GM19372 (cell line): ENCODE results near the gene SOHLH1.

ENCODE experiments used
- ATAC-seq: cut with Tn5 transposase; IDR thresholded peaks from one replicate; pipeline ENCODE4 v1.9.1; 2021; ENCODE audit warnings: mild to moderate bottlenecking, low read depth, moderate library complexity; ENCODE audit not compliant: unreplicated experiment

SOHLH1 gene

GRCh38 chr9:135731454-135731853 is 32.2 kb upstream of the SOHLH1 start:
- ATAC-seq: no peak

GRCh38 chr9:135729480-135729879 is 30.2 kb upstream of the SOHLH1 start:
- no peak for ATAC-seq

- ATAC-seq: no peak
These were observed 29.3 kb upstream of the SOHLH1 start for GRCh38 chr9:135728436-135729110.

GRCh38 chr9:135727257-135727875 is 28.1 kb upstream of the SOHLH1 start:
- no peak for ATAC-seq

GRCh38 chr9:135726138-135726853 is 27.0 kb upstream of the SOHLH1 start:
- ATAC-seq: no peak

- no peak for ATAC-seq
These were observed 25.0 kb upstream of the SOHLH1 start for GRCh38 chr9:135724186-135724787.

- ATAC-seq: no peak
These were observed 23.1 kb upstream of the SOHLH1 start for GRCh38 chr9:135722365-135722764.

- no peak for ATAC-seq
These were observed 20.2 kb upstream of the SOHLH1 start for GRCh38 chr9:135719472-135719871.

DNA sequence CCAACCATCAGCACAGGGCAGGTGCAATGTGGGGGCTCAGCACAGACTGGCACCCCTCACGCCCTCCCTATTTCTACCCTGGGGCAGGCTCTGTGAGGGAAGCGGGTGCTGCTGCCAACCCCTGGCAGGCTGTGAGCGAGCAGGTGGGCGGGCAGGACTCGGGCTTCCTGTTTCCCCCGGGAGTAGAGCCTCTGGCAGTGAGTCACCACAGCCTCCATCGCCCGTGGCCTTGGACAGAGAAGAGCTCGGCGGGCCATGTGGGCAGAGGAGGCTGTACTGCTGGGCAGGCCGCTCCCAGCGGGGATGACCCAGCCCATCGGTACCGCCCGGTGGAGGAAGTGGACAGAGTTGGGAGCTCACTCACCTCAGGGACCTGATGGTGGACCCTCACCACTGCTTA is 19.3 kb upstream of the SOHLH1 start:
- no peak for ATAC-seq

- no peak for ATAC-seq
These were observed 18.1 kb upstream of the SOHLH1 start for GRCh38 chr9:135717410-135717809.

- no peak for ATAC-seq
These were observed 16.8 kb upstream of the SOHLH1 start for GRCh38 chr9:135716045-135716444.

GRCh38 chr9:135715056-135715595 is 15.8 kb upstream of the SOHLH1 start:
- ATAC-seq: no peak

GRCh38 chr9:135714242-135715055 is 15.2 kb upstream of the SOHLH1 start:
- no peak for ATAC-seq

DNA sequence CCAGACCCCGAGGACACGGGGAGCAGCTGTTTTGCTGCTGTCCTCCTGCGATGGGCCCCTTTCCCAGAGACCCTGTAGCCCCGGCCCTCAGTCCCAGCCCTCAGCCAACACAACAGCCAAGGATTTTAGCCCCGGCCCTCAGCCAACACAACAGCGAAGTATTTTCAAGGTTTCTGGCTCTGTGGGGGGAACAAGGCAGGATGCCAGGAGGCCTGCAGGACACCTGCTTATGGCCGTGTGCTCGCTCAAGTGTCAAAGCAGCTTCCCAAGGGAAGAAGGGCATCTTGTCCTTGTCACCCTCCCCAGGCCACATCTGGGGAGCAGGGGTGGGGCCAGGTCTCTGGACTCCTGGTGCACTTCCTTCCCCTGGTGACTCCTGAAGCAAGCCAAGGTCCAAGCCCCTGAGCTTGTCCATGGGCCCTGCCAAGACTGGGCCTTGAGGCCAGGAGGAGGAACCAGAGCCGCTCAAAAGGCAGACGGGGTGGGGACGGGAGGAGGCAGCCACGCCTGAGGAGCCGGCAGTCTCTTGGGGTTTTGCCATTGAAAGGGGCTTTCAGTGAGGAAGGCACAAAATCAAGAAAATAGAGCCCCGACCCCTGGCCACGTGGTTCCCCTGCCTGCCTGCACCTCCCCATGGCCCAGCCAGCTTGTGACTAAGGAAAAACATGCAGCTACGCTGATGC is 13.5 kb upstream of the SOHLH1 start:
- ATAC-seq: no peak

DNA sequence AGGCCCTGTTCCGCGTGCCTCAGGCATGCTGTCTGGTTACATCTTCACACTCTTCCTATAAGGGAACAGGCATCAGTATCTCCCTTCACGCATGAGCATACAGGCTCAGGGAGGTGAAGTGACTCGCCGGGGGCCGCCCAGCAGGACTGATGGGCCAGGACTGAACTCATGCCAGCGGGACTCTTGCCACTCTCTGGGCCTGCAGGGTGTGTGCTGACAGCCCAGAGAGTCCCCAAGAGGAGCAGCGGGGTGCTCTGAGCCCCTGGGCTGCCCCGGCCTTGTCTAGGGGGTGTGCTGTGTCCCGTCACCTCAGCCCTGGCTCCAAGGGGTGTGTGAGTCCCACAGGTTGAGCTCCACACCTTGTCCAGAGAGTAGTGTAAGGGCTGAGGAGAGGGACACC is 12.6 kb upstream of the SOHLH1 start:
- ATAC-seq: no peak

GRCh38 chr9:135711391-135711790 is 12.1 kb upstream of the SOHLH1 start:
- no peak for ATAC-seq

GRCh38 chr9:135708164-135708563 is 8.9 kb upstream of the SOHLH1 start:
- ATAC-seq: no peak

- ATAC-seq: no peak
These were observed 8.2 kb upstream of the SOHLH1 start for GRCh38 chr9:135707252-135708138.

DNA sequence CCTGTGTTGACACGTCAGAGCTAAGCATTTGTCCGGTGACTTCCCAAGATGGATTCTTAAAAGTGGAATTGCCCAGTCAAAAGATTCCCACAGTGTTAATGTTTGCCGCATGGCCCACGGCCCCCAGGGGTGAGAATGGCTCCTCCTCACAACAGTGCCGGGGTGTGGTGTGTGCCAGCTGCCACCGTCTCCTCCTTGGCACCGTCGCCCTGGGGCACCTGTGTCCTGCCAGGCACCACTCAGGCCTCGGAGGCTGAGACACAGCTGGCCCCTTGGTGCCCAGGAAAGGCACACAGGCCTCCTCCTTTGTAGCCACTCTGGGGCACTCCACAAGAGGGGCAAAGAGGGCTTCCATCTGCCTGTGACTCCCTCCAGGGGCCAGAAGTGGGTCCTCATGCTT is 7.0 kb upstream of the SOHLH1 start:
- no peak for ATAC-seq
